GM12864 (cell line): ENCODE results near the gene GABARAPL2.
A peak's percentile ranks its signal among the peaks of the same experiment; 100 is the strongest.
"Not testable (repeated sequence)": the region's sequence is repeated elsewhere in the genome, so short reads cannot be mapped to it uniquely, and the experiment has no call there.

Experiments used
- DNase-seq: peaks from one replicate; pipeline ENCODE4 v3.0.0-alpha.2; 2011; ENCODE audit warnings: low read depth
- H3K4me3 ChIP-seq: 2 replicates; pipeline ENCODE4 v1.5.1; 2011; ENCODE audit warnings: mild to moderate bottlenecking, low read depth, low read length, control low read depth
- CTCF ChIP-seq: IDR thresholded peaks from 2 replicates; pipeline ENCODE4 v1.5.1; 2011; ENCODE audit warnings: low read depth, mild to moderate bottlenecking, moderate library complexity, low read length, control low read depth, inconsistent platforms; ENCODE audit errors: missing control alignments

GABARAPL2 gene

GRCh38 chr16:75578725-75579124, 12.5 kb downstream of the GABARAPL2 start:
- TF ChIP-seq CTCF: no peak
- no peak for DNase-seq
- no peak overlapping the region for H3K4me3 ChIP-seq

GRCh38 chr16:75579281-75579834, 13.2 kb downstream of the GABARAPL2 start:
- DNase-seq: peak; percentile 40
- no peak for TF ChIP-seq CTCF

GRCh38 chr16:75584108-75584507, 17.9 kb downstream of the GABARAPL2 start:
- no peak for TF ChIP-seq CTCF
- DNase-seq: peak; percentile 46
- no peak overlapping the region for H3K4me3 ChIP-seq

More at GRCh38 chr16:75579281-75579834, 13.2 kb downstream of the GABARAPL2 start:
- H3K4me3 ChIP-seq: no peak overlapping the region

- no peak for DNase-seq
- H3K4me3 ChIP-seq: no peak overlapping the region
- no peak for TF ChIP-seq CTCF
Observed at GRCh38 chr16:75588716-75589115, 22.5 kb downstream of the GABARAPL2 start.

GRCh38 chr16:75589306-75589705, 23.1 kb downstream of the GABARAPL2 start:
- no peak for TF ChIP-seq CTCF
- DNase-seq: no peak
- no peak overlapping the region for H3K4me3 ChIP-seq

GRCh38 chr16:75590920-75591843, 25.0 kb downstream of the GABARAPL2 start:
- no peak for DNase-seq
- no peak for TF ChIP-seq CTCF
- H3K4me3 ChIP-seq: no peak overlapping the region

- not testable (repeated sequence) for DNase-seq, H3K4me3 ChIP-seq
Observed at GRCh38 chr16:75591927-75592326, 25.7 kb downstream of the GABARAPL2 start.
